Transverse colon (tissue), 4 donors: Measurements from ENCODE around the gene KCNQ1OT1.

Experiments
- CTCF ChIP-seq, 5 experiments: fragments of 200-600 bp in 3 of 5; fragments of 450-650 bp in 2 of 5; sonication (generic) in 3 of 5; IDR thresholded peaks; 1 replicate in 2 of 5; 2 replicates in 3 of 5; pipeline ENCODE4 v1.5.1; 2016 to 2017; ENCODE audit warnings: antibody characterized with exemption in 5 of 5, inconsistent platforms in 3 of 5, mild to moderate bottlenecking in 2 of 5, moderate library complexity in 1 of 5
- POLR2A ChIP-seq: fragments of 450-650 bp; IDR thresholded peaks from one replicate; pipeline ENCODE4 v1.6.1; 2016; ENCODE audit warnings: antibody characterized with exemption, mild to moderate bottlenecking, moderate library complexity
- POLR2AphosphoS5 ChIP-seq, 3 donors: sonication (generic); formaldehyde crosslinking; IDR thresholded peaks; one replicate each; pipeline ENCODE4 v1.6.1; 2016; ENCODE audit warnings: antibody characterized with exemption in 3 of 3

DNA sequence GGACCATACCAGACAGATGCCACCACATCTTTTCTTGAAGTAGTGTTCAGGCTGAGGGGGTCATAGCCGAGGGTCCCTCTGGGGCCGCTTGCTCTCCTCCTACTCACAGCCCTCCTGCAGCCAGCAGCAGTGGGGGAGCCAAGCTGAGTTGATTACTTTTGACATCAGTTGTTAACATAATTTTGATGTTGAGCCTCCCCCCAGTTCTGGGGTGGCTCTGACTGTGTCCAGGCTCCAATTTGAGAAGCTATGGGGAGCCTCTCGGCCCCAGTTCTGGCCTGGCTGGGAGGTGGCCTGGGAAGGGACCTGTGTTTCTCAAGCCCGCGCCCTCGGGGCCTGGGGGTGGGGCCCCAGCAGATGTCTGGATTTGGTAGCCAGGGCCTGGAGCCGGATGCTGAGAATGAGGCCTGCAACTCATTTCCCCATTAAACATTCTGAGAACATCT lies 47.9 kb downstream of the KCNQ1OT1 start:
- TF ChIP-seq POLR2AphosphoS5 (IDR thresholded peaks at IDR 0.05) (no peak), CTCF (IDR thresholded peaks at IDR 0.05) (no peak), POLR2A (no peak)
